ENCODE results near the gene PRAMEF11. TPM values are rescaled to one million over a fixed set of nuclear protein-coding genes. Genes with fewer than 3 reads are reported as not detected.

Gene PRAMEF11
- total and polyA plus RNA-seq, 2 of the 8 experiments (the other 6 are each of a cell fraction or from before 2014, with no cell fraction given): not detected

- TF ChIP-seq HDAC6 (IDR thresholded peaks at IDR 0.05; ENCODE audit: low read depth, low read length) (no peak), CBX5 (IDR thresholded peaks at IDR 0.05; ENCODE audit: low read depth, low read length) (no peak), ATF2 (IDR thresholded peaks at IDR 0.05; ENCODE audit: low read length) (no peak), MAFK (IDR thresholded peaks at IDR 0.05; ENCODE audit: low read depth, low read length) (no peak), FOSL1 (IDR thresholded peaks at IDR 0.05; ENCODE audit: insufficient read depth, low read depth, low read length) (no peak)
Observed at GRCh38 chr1:12810691-12811408, 20.4 kb downstream of the PRAMEF11 start (continued).
